ENCODE results near the gene LIME1. TPM values are rescaled to one million over a fixed set of nuclear protein-coding genes. Genes with fewer than 3 reads are reported as not detected.

Gene LIME1
- polyA plus RNA-seq, 3 donors, result 0.39 to 8.8 (median 0.62) TPM

- H3K9ac ChIP-seq (ENCODE audit: insufficient read depth, low read length, poor library complexity, severe bottlenecking), result no peak overlapping the region
- Mint-ChIP-seq H3K4me3 (no peak overlapping the region), H3K27ac (no peak overlapping the region), H3K36me3 (no peaks in the 10 kb centered on the region), H3K9me3 (no peaks in the 10 kb centered on the region), H3K27me3 (ENCODE audit: low read depth in 3 of 3) (peaks cover 0 to 6% (median 2%) of the 10 kb centered on the region in 3 donors), H3K4me1 (peaks cover 2% of the 10 kb centered on the region)
- no peaks in the 10 kb centered on the region for H4K20me1 ChIP-seq (ENCODE audit: insufficient read depth, low read length)
- H3K27ac ChIP-seq (ENCODE audit: low read depth in 1 of 2, low read length in 2 of 2), result no peak overlapping the region
- H3K79me2 ChIP-seq (ENCODE audit: insufficient read depth, low read length), result no peaks in the 10 kb centered on the region
- no peak overlapping the region for H3K4me2 ChIP-seq (replicated peaks; ENCODE audit: extremely low read depth, low read length, poor library complexity, severe bottlenecking)
- H3K9me3 ChIP-seq (replicated peaks in 1 of 2; ENCODE audit: control insufficient read depth in 1 of 2, insufficient read depth in 1 of 2, low read length in 2 of 2), result no peaks in the 10 kb centered on the region
- DNase-seq, result no peak
- TF ChIP-seq CTCF (IDR thresholded peaks at IDR 0.05), result no peak
- H3K36me3 ChIP-seq (replicated peaks in 1 of 2; ENCODE audit: control insufficient read depth in 1 of 2, insufficient read depth in 2 of 2, low read length in 2 of 2), result no peaks in the 10 kb centered on the region
- no peak overlapping the region for H3K4me3 ChIP-seq (replicated peaks in 1 of 3; ENCODE audit: low read depth in 2 of 3, low read length in 3 of 3)
- no peaks in the 10 kb centered on the region for H3K27me3 ChIP-seq (ENCODE audit: control insufficient read depth in 2 of 2, insufficient read depth in 2 of 2, low read length in 2 of 2)
- WGBS (ENCODE audit: insufficient coverage), result 92% methylated on average over 7 of the region's 16 CpGs
- intact Hi-C loops (cut with micrococcal nuclease), result no loop called here
- peaks cover 0 to 6% of the 10 kb centered on the region in 2 donors for H3K4me1 ChIP-seq (ENCODE audit: control insufficient read depth in 1 of 2, insufficient read depth in 2 of 2, low read length in 2 of 2)
- no peak overlapping the region for H2AFZ ChIP-seq (ENCODE audit: insufficient read depth, low read depth, low read length, poor library complexity, severe bottlenecking)
Measured at GRCh38 chr20:63783970-63784369, 47.5 kb downstream of the LIME1 start.

GRCh38 chr20:63785691-63786131, 49.2 kb downstream of the LIME1 start:
- H3K4me3 Mint-ChIP-seq, result no peak overlapping the region
- WGBS (ENCODE audit: insufficient coverage), result 90% methylated on average over 7 of the region's 14 CpGs
- peaks cover 0 to 6% of the 10 kb centered on the region in 2 donors for H3K4me1 ChIP-seq (ENCODE audit: control insufficient read depth in 1 of 2, insufficient read depth in 2 of 2, low read length in 2 of 2)

More at GRCh38 chr20:63785691-63786131, 49.2 kb downstream of the LIME1 start:
- H3K27me3 Mint-ChIP-seq (ENCODE audit: low read depth in 3 of 3), result peaks cover 0 to 6% (median 2%) of the 10 kb centered on the region in 3 donors
- H2AFZ ChIP-seq (ENCODE audit: insufficient read depth, low read depth, low read length, poor library complexity, severe bottlenecking), result no peak overlapping the region
- DNase-seq, result no peak
- peak overlapping the region in 1 of 7 donors; percentile 68 for H3K27ac Mint-ChIP-seq
- no peaks in the 10 kb centered on the region for H3K79me2 ChIP-seq (ENCODE audit: insufficient read depth, low read length)
- H3K4me3 ChIP-seq (replicated peaks in 1 of 3; ENCODE audit: low read depth in 2 of 3, low read length in 3 of 3), result no peak overlapping the region
- H3K4me1 Mint-ChIP-seq, result peaks cover 2% of the 10 kb centered on the region
- no peak overlapping the region for H3K27ac ChIP-seq (ENCODE audit: low read depth in 1 of 2, low read length in 2 of 2)
- intact Hi-C loops (cut with micrococcal nuclease), result loop anchor here (2.0 to 5.0 kb wide), 3 partner anchors 79 to 187 kb away; partner anchors contain the start of gene TPD52L2 (in 1 of the 2)
- no peak overlapping the region for H3K4me2 ChIP-seq (replicated peaks; ENCODE audit: extremely low read depth, low read length, poor library complexity, severe bottlenecking)
- no peaks in the 10 kb centered on the region for H3K9me3 ChIP-seq (replicated peaks in 1 of 2; ENCODE audit: control insufficient read depth in 1 of 2, insufficient read depth in 1 of 2, low read length in 2 of 2)
- no peak overlapping the region for H3K9ac ChIP-seq (ENCODE audit: insufficient read depth, low read length, poor library complexity, severe bottlenecking)
- TF ChIP-seq CTCF (IDR thresholded peaks at IDR 0.05), result no peak
- H3K36me3 ChIP-seq (replicated peaks in 1 of 2; ENCODE audit: control insufficient read depth in 1 of 2, insufficient read depth in 2 of 2, low read length in 2 of 2), result no peaks in the 10 kb centered on the region
- H4K20me1 ChIP-seq (ENCODE audit: insufficient read depth, low read length), result no peaks in the 10 kb centered on the region
- H3K27me3 ChIP-seq (ENCODE audit: control insufficient read depth in 2 of 2, insufficient read depth in 2 of 2, low read length in 2 of 2), result no peaks in the 10 kb centered on the region
- no peaks in the 10 kb centered on the region for H3K36me3 Mint-ChIP-seq
- H3K9me3 Mint-ChIP-seq, result no peaks in the 10 kb centered on the region
